NCI-H2196 treated with DMSO at 0.1 percent for 48 hours (cell line): ENCODE data around the gene HMGCS2.

Experiments
- DNase-seq: peaks from one replicate; lab custom pipeline; 2025; ENCODE audit not compliant: unreplicated experiment; lab: John Stamatoyannopoulos, UW

Gene HMGCS2

DNA sequence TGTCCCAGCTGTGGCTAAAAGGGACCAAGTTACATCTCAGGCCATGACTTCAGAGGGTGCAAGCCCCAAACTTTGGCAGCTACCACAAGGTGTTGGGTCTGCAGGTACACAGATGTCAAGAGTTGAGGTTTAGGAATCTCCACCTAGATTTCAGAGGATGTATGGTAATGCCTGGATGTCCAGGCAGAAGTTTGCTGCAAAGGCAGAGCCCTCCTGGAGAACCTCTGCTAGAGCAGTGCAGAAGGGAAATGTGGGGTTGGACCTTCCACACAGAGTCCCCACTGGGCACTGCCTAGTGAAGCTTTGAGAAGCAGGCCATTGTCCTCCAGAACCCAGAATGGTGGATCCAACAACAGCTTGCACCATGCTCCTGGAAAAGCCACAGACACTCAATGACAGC, 67.0 kb downstream of the HMGCS2 start:
- DNase-seq, result no peak

DNA sequence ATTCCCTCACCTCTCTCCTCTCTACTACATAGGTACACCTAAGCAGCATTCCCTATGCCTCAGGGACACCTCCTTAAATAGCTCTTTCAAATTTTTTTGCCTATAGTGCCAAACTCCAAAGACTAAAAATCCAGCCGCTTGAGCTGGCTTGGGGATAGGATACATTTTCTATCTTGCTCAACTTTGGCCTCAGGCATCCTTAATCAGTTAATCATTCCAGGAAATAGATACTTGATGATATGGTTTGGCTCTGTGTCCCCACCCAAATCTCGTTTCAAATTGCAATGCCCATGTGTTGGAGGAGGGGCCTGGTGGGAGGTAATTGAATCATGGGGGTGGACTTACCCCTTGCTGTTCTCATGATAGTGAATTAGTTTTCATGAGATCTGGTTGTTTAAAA, 68.4 kb downstream of the HMGCS2 start:
- DNase-seq, result no peak
